Measurements from ENCODE around the gene PAN3. TPM values are rescaled to one million over a fixed set of nuclear protein-coding genes. Genes with fewer than 3 reads are reported as not detected.

PAN3 gene
- total RNA-seq, 1 donor from 2014 or later, result 33.9 TPM

GRCh38 chr13:28340272-28340793 is 202.0 kb downstream of the PAN3 start:
- Histone ChIP-seq H3K9ac (ENCODE audit: low read depth in 1 of 3, low read length in 3 of 3) (no peak overlapping the region), H3K4me3 (ENCODE audit: low read length in 3 of 3) (no peak overlapping the region), H3K27ac (ENCODE audit: low read depth, low read length) (no peak overlapping the region), H3K36me3 (ENCODE audit: control insufficient read depth in 3 of 3, insufficient read depth in 3 of 3, low read length in 3 of 3) (peaks cover 0 to 2% (median 0%) of the 10 kb centered on the region in 3 donors), H3K9me3 (ENCODE audit: control insufficient read depth in 3 of 3, low read length in 3 of 3) (no peaks in the 10 kb centered on the region), H3K27me3 (ENCODE audit: control insufficient read depth in 3 of 3, insufficient read depth in 3 of 3, low read length in 3 of 3) (no peaks in the 10 kb centered on the region), H3K4me1 (ENCODE audit: control insufficient read depth in 3 of 3, insufficient read depth in 3 of 3, low read length in 3 of 3) (peaks cover 0 to 16% (median 2%) of the 10 kb centered on the region in 3 donors)

- H3K36me3 ChIP-seq (ENCODE audit: control insufficient read depth in 3 of 3, insufficient read depth in 3 of 3, low read length in 3 of 3), result peaks cover 0 to 2% (median 0%) of the 10 kb centered on the region in 3 donors
- no peaks in the 10 kb centered on the region for H3K27me3 ChIP-seq (ENCODE audit: control insufficient read depth in 3 of 3, insufficient read depth in 3 of 3, low read length in 3 of 3)
- H3K27ac ChIP-seq (ENCODE audit: low read depth, low read length), result no peak overlapping the region
- H3K9ac ChIP-seq (ENCODE audit: low read depth in 1 of 3, low read length in 3 of 3), result no peak overlapping the region
- H3K4me1 ChIP-seq (ENCODE audit: control insufficient read depth in 3 of 3, insufficient read depth in 3 of 3, low read length in 3 of 3), result peaks cover 0 to 14% (median 2%) of the 10 kb centered on the region in 3 donors
- no peak overlapping the region for H3K4me3 ChIP-seq (ENCODE audit: low read length in 3 of 3)
- H3K9me3 ChIP-seq (ENCODE audit: control insufficient read depth in 3 of 3, low read length in 3 of 3), result no peaks in the 10 kb centered on the region
Observed at GRCh38 chr13:28342251-28342650, 203.9 kb downstream of the PAN3 start.

GRCh38 chr13:28344163-28344562 is 205.8 kb downstream of the PAN3 start:
- Histone ChIP-seq H3K9ac (ENCODE audit: low read depth in 1 of 3, low read length in 3 of 3) (no peak overlapping the region), H3K27me3 (ENCODE audit: control insufficient read depth in 3 of 3, insufficient read depth in 3 of 3, low read length in 3 of 3) (no peaks in the 10 kb centered on the region), H3K9me3 (ENCODE audit: control insufficient read depth in 3 of 3, low read length in 3 of 3) (no peaks in the 10 kb centered on the region), H3K4me1 (ENCODE audit: control insufficient read depth in 3 of 3, insufficient read depth in 3 of 3, low read length in 3 of 3) (no peaks in the 10 kb centered on the region), H3K4me3 (ENCODE audit: low read length in 3 of 3) (no peak overlapping the region), H3K27ac (ENCODE audit: low read depth, low read length) (no peak overlapping the region), H3K36me3 (ENCODE audit: control insufficient read depth in 3 of 3, insufficient read depth in 3 of 3, low read length in 3 of 3) (peaks cover 0 to 2% (median 0%) of the 10 kb centered on the region in 3 donors)

Small RNA genes within 50 kb of the gene (small RNA-seq; reads per million reads assigned to genes)
- not detected for gene RNU6-82P

Other genes with a start within 250 kb of the PAN3 start
- gene PDX1, start 218.5 kb upstream of the PAN3 start, total RNA-seq, result not detected
- gene CDX2, start 169.2 kb upstream of the PAN3 start, total RNA-seq, result not detected
- gene URAD, start 149.9 kb upstream of the PAN3 start, total RNA-seq, result not detected
- gene FLT3, start 38.0 kb upstream of the PAN3 start, total RNA-seq, result 0.52 TPM